Stimulated activated CD8-positive, alpha-beta memory T cell treated with anti-CD3 and anti-CD28 coated beads, Interleukin-12 subunit alpha, Interleukin-12 subunit beta, amount 100 ng/mL, for 4 hours (primary cell): ENCODE data around the gene C1orf210.

ENCODE experiments used
- DNase-seq: peaks from one replicate; pipeline ENCODE4 v3.0.0-alpha.2; 2020; ENCODE audit warnings: low read depth

C1orf210 gene

GRCh38 chr1:43285269-43285990 lies at the start of gene C1orf210:
Gene C1orf210, minus strand, starts transcription at chr1:43285581. Its CDS starts 2,311 bp downstream, at chr1:43283270.
- no peak for DNase-seq

- no peak for DNase-seq
Observed at GRCh38 chr1:43334453-43335205, 49.2 kb upstream of the C1orf210 start.

GRCh38 chr1:43331688-43332087 lies 46.3 kb upstream of the C1orf210 start:
- DNase-seq, result no peak

GRCh38 chr1:43329995-43330751 lies 44.8 kb upstream of the C1orf210 start:
- peak; percentile 18 for DNase-seq

GRCh38 chr1:43327549-43328292 lies 42.3 kb upstream of the C1orf210 start:
- DNase-seq, result no peak

- DNase-seq, result no peak
Observed at GRCh38 chr1:43325381-43325780, 40.0 kb upstream of the C1orf210 start.

GRCh38 chr1:43324810-43325209 lies 39.4 kb upstream of the C1orf210 start:
- DNase-seq, result no peak

- no peak for DNase-seq
Observed at GRCh38 chr1:43322506-43322905, 37.1 kb upstream of the C1orf210 start.

GRCh38 chr1:43321331-43321891 lies 36.0 kb upstream of the C1orf210 start:
- DNase-seq, result no peak

- no peak for DNase-seq
Observed at GRCh38 chr1:43319766-43320165, 34.4 kb upstream of the C1orf210 start.

- no peak for DNase-seq
Observed at GRCh38 chr1:43319288-43319687, 33.9 kb upstream of the C1orf210 start.

- DNase-seq, result no peak
Observed at GRCh38 chr1:43318831-43319230, 33.5 kb upstream of the C1orf210 start.

GRCh38 chr1:43317817-43318471 lies 32.6 kb upstream of the C1orf210 start:
- no peak for DNase-seq

- no peak for DNase-seq
Observed at GRCh38 chr1:43316738-43317520, 31.5 kb upstream of the C1orf210 start.

- no peak for DNase-seq
Observed at GRCh38 chr1:43315963-43316737, 30.8 kb upstream of the C1orf210 start.

GRCh38 chr1:43315481-43315880 lies 30.1 kb upstream of the C1orf210 start:
- DNase-seq, result no peak

- no peak for DNase-seq
Observed at GRCh38 chr1:43314233-43314632, 28.9 kb upstream of the C1orf210 start.

- no peak for DNase-seq
Observed at GRCh38 chr1:43313771-43314170, 28.4 kb upstream of the C1orf210 start.

- DNase-seq, result no peak
Observed at GRCh38 chr1:43312663-43313515, 27.5 kb upstream of the C1orf210 start.
